NCI-H446 treated with DMSO at 0.1 percent for 48 hours (cell line): Measurements from ENCODE around the gene RIT2.
A peak's percentile ranks its signal among the peaks of the same experiment; 100 is the strongest.
"Not testable (repeated sequence)": the region's sequence is repeated elsewhere in the genome, so short reads cannot be mapped to it uniquely, and the experiment has no call there.

Experiments
- DNase-seq: peaks from one replicate; lab custom pipeline; 2025; lab: John Stamatoyannopoulos, UW

The RIT2 gene

DNA sequence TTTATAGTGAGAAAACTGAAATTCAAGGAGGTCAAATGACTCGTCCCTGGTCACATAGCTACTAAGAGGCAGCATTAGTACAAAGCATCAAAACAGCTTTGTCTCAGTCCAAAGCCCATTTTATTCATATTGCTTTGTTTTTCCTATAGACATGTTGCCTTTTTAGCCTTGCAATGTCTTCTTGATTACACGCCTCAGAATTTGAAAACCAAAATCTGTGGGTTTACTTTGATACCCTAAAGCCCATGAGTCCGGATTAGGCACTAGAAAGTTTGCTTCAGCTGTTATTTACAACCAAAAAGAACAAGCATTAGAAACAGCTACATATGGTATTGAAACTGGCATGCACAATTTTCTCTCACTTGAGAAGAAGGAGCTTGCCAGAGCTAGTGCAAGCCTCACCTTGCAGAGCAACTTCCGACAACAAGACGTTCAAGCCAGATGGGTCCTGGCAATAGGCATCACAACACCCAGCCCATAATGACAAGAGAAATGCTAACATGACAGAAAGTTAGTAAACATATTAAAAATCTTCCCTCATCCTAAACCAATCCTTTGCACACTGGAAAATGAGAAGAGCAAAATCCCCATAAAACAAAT is 276.8 kb downstream of the RIT2 start:
- DNase-seq: peak; percentile 17

DNA sequence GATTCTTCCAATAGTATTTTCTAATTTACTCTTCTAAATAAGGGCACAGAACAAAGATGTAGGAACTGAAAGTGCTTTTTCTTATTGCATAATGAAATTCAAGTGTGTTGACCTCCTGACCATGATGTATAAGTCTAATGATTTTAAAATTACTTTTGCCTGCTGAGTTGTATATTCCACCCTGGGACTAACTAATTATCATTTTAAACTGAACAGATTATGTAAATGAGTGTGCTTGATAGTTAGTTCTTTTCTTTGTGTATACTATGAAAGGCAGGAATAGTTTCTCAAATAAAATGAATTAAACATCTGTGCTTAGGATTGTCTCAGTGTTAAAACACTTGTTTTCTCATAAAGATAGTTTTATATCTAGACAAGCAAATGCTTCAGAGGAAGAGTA is 284.5 kb downstream of the RIT2 start:
- DNase-seq: no peak

DNA sequence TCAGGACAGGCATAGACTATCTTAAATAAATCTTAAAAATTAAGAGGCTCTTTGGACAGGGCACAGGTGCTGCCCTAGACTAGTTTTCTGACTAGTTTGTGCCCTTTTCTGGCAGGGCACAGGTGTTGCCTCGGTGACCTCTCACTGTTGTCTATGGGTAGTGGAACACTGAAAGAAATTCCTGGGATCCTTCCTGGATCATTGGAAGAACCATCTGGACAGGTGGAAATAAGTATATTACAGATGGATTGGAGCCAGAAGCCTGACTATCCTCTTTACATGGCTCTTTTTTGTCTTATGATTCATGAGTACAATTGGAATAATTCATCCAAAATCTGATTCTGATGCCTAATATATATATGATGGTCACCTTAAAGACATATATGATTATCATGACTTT is 286.6 kb downstream of the RIT2 start:
- DNase-seq: no peak

DNA sequence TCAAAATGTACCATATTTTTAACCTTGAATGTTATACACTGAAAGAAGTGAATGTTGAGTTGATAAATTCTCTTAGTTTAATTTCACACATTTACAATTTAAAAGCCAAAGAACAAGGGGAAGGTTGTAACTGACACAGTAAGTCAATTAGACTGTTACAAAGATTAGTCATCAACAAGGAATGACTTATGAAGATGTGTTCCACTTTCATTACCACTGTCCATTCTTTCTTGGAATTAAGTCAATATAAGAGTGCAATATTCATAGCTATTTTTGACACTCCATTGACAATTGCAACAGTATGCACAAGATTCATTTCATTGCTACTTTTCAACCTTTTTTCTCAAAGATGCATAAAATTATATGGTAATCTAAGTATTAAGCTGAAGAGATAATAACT is 291.3 kb downstream of the RIT2 start:
- no peak for DNase-seq

DNA sequence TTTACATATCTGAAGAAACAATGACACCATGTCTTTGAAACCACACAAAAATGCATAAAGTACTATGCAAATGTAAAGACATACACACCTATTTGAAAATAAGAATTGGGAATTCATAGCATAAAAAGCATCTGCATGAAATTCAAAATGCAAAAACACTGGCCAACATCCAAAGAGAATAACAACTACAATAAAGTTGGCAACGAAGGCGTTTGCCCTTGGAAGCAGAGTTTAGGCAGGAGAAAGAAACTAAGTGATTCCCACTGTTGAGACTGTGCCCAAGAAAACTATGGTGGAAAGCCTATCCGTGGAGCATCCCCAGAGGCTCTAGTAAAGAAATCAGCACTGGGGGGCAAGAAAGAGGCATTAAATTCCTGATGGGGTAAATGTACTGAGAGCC is 292.8 kb downstream of the RIT2 start:
- DNase-seq: peak; percentile 69

DNA sequence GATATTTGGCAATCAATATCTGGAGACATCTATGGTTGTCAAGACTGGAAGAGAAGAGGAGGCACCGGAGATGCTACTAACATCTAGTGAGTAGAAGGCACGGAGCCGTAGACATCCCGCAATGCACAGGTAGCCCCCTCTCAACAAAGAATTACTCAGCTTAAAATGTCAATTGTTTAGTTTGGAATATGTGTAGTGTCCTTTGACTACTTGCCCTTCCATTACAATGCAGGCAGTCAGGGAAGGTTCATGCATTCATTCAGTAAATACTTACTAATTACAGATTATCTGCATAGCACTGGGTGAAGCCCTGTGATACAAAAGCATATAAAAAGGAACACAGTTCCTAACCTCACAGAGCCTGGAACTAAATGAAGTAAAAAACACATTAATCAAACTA is 294.0 kb downstream of the RIT2 start:
- no peak for DNase-seq

DNA sequence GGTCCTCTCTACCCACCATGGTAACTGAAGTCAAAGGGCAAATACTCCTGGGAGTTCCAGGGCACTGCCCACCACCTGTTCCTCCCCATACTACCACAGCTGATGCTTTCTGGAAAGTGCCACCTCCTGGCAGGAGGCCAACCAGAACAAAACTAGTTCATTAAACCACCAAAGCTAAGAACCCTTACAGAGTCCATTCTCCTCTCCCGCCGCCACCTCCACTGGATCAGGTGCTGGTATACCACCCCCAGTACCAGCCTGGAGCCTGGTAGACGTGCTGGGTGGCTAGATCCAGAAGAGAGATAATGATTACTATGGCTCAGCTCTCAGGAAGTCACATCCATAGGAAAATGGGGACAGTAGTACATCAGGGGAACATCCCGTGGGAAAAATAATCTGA is 300.9 kb downstream of the RIT2 start:
- DNase-seq: no peak

DNA sequence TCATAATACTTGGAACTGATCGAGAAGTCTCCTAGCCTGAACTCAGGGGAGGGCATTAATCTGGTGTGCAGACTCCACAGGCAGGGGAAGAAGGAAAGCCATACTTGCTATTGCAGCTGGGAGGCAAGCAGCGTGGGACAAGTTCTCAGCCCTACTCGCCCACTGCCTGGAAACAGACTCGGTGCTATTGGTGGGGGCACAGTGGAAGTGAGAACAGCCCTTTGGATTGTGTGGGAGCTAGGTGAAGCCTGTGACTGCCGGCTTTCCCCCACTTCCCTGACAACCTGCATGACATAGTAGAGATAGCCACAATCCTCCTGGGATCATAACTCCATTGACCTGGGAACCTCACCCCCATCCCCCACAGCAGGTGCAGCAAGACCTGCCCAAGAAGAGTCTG is 301.3 kb downstream of the RIT2 start:
- no peak for DNase-seq

DNA sequence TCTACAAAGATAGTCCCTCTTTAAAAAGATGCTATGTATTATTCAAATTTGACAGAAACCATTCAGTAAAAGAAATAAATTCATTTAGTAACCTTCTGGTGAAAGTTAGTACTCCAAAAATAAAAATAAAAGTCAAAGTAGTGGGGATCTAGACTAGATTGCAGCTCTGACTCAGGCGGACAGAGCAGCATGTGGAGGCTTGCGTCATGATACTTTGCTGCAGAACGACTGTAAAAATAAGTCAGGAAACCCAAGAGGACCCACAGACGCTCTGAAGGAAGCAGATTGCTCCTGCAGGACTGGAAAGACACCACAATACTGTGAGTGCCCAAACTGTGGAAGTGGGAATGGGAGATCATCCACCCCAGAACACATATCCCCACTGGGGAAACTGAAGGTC is 301.9 kb downstream of the RIT2 start:
- DNase-seq: no peak

DNA sequence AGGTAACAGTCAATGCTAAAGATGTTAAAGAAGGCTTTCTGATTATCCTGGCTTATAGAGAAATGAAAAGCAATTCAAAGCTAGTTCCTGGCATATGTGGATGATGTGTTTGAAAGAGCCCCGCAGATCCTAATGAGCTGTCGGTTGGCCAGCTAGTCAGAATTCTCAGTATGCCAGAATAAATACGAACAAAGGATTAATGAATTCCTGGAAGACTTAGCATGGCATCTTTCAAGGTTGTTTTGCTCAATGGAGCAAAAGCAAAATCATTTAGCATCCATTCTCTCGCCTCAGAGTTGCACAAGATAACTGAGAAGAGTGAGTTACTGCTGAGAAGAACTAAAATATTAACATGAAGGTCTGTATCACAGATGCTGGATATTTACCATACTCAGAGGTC is 307.6 kb downstream of the RIT2 start:
- peak; percentile 93 for DNase-seq

DNA sequence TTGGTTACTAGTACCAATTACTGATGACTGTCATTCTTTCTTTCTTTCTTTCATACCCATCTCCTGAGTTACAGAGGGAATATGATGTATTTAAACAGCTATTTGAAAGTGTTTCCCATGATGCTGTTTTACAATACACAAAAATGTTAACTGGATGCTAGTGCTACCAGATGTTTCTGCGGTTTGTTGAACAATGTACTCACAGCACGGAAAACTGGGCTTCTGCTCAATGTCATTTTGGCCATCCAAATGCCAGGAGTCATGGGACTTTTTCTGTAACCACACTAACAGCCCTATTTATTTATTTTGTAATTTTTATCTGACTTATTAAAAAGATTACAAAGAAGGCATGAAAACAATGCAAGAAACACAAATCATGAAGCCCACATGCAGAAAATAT is 313.8 kb downstream of the RIT2 start:
- no peak for DNase-seq

DNA sequence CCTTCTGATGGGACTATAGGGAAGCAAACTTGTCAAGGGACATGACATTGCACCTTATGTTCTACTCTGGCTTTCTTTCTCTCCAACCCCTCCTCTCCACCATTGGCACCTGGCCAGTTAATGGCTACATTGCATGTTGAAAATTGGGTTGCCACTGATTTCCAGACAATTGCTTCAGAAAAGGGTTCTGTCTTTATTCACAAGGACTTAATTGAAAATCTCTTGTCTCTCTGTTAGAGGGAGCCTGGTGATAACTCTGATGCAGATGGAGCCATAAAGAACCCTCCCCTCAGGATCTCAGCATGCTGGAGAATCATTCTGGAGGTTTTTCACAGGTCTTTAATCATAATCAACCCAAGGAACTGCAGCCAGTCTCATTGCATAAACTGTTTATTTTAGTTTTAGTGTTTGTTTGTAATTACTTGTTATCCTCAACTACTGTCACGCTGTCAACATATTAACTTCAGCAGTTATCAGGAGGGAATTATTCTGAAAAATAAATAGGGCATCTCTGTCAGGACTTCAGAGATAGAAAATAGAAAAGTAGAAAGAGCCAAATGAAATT is 316.8 kb downstream of the RIT2 start:
- no peak for DNase-seq

DNA sequence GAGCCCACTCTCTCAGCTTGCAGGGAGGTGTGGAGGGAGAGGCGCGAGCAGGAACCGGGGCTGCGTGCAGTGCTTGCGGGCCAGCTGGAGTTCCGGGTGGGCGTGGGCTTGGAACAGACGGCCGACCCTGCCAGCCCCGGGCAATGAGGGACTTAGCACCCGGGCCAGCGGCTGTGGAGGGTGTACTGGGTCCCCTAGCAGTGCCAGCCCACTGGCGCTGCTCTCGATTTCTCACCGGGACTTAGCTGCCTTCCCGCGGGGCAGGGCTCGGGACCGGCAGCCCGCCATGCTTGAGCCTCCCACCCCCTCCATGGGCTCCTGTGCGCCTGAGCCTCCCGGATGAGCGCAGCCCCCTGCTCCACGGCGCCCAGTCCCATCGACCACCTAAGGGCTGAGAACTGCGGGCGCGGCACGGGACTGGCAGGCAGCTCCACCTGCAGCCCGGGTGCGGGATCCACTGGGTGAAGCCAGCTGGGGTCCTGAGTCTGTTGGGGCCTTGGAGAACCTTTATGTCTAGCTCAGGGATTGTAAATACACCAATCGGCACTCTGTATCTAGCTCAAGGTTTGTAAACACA is 320.2 kb downstream of the RIT2 start:
- DNase-seq: not testable (repeated sequence)

DNA sequence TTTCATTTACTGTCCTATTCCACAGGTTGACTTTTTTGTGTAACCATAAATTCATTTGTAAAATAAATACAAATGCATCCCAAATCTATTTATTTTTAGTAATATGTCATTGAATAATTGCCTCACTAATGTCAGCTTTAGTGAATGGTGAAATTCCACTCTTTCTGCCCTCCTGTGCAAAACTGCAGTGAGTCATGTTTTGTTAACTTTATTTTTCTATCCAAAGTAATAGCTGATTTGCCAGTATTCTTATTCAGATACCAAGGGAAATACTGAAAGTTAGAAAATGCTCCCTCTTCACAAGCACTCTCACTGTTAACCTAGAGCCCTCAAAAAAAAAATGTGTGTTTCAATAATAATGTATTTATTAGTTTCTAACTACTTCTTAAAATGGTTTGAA is 322.8 kb downstream of the RIT2 start:
- no peak for DNase-seq

DNA sequence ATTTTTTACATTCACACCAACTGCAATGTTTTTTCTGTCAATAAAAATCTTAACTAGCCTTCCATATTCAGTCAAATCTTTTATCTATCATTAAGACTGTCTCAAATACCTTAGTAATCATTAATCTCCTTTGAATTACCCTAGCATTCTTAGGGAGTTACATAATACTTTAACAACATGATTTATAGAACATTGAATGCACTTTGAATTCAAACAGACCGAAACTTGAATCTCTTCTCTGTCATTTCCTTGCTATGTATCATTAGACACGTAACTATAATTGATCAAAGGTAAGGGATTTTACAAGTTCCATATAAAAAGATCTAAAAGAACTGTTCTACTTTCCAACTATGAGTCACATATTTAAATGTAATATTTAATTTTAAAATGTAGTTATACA is 330.9 kb downstream of the RIT2 start:
- no peak for DNase-seq

DNA sequence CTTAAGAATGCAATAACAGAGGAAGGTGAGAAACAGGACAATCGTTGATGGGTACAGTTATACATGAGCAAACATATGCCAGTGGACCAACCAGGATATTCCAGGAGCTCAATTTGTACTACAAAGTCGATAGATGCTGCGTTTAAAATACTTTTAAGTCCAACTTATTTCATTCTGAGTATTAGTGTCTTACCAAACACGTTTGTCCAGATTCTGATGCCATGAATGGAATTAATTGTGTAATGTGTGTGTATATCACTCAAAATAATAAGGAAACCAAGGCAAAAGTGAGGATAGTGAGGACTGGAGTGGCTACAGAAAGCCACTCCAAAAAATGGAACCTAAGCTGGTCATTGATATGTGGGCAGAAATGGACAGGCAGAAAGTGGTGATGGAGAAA is 332.6 kb downstream of the RIT2 start:
- no peak for DNase-seq

DNA sequence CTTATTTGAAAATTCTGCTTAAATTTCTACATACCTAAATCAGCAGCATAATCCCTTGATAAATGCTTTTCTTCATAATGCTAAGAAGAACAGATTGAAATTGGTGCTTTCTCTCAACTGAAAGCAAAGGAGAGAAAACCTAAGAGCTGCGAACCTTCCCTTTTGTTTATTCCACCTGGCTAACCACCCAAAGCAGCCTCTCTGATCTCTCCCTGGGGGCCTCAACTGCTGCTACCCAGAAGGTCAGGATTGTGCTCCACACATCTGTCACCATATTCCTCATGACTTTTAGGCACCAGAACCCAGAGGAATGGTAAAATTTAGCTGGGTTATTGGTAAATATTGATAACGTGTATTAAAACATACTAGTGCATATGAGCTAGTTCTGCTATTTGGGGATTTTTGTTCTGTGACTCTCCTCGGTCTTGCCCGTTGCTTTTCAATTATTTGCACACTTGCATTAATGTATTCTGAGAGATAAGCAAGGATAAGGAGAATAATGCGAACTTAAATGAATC is 334.1 kb downstream of the RIT2 start:
- peak; percentile 9 for DNase-seq

DNA sequence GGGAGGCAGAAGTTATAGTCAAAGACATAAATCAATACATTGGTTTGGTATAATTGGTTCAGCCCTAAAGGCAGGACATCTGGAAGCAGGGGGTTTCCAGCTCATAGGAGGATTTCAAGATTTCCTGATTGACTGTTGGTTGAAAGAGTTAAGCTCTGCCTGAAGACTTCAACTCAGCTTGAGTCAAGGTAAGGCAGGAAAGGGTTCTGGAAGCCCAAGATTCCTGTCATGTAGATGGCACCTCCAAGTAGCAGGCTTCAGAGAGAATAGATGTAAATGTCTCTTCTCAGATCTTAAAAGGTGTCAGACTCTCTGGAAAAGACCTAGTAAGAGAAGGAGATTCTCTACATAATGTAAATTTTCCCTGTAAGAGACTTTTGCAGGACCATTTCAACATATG is 335.3 kb downstream of the RIT2 start:
- no peak for DNase-seq

DNA sequence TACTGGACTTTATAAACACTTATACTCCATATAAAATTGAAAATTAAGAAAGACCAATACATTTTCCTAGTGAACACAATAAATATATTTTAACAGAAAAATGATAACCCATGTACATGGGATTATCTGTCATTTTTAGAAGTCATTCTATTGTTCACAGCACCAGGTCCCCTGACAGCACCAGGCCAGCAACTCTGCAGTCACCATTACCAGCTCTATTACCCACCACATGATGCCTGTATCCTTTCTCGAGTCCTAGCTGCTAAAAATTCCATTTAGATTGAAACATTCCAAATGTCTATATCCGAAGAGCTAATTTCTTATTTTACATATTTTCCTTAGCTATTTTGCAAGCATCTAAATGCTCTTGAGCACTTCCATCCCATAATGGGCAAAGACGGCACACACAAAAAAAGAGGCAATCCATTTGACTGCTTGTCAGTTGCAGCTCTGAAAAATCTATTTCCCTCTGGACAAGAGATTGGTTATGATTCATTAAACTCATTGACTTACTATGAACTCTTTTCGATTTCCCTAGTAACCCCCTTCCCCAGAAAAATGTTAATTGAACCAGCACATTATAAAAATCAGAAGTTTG is 336.9 kb downstream of the RIT2 start:
- no peak for DNase-seq

DNA sequence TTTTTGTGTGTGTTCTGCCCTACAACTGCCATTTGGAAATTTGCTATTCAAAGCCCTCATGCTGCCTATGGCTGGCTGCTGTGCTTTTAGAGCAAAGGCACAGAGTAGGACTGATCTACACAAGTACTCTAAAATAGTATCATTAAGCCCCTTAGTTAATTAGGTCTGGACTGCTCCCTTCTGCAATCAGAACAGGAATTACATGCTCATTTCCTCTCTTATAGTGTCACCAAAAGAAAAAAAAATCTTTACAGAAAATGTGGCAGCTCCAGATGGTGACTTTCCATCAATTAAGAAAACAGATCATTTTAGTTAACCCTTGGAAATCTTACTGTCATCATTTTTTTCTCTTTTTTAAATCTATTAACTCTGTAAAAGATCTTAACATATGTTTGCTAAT is 337.5 kb downstream of the RIT2 start:
- no peak for DNase-seq

DNA sequence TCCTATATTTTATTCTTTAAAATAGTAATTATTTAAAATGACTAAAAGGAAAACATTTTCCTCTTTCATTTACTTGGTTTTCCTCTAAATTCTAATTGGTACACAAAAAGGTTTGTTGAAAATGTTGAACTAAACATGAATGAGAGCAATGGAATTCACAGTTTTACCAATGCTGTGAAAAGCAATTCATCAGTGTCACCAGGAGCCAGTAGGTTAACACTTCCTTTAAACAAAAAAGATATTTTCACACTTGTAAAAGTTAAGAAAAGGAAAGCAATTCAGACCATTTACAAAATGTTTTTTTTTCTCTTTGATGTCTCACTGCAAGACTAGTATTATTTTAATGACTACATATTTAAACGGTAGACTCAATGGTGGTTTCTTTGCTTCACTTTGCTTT is 341.6 kb downstream of the RIT2 start:
- DNase-seq: no peak

DNA sequence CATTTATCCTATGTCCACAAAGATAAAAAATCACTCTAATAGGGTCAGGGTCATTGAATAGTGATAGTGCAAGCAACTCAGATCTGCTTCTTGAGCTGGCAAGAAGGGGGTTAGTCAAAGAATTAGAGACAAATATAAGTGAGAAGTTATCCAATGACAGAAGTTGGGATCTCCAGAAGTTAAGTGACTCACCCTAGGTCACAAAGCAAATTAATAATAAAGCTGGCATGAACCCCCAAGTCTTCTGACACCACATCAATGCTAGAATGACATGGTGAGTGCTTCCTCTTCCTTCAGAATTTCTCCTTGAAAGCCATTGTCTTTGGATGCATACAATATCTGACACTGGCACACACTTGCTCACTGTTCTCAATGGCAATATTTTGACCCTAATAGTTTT is 343.5 kb downstream of the RIT2 start:
- DNase-seq: no peak

DNA sequence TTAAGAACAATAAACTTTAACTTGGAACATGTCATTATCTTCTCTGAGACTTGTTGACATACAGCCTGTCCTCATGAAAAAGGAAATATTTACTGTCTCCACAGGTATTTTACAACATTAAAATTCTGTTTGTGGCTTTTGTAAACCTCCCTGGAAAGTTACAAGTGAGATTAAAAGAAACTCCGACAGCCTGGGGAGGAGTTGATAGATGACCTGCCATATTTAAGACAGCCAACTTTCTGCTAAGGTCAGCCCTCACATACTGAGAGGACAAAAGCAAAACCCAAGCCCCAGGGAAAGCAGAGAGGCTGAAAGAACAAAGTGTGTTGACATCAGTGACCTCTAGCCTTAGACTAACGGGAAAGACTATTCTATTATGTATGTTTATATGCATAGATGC is 350.2 kb downstream of the RIT2 start:
- no peak for DNase-seq

DNA sequence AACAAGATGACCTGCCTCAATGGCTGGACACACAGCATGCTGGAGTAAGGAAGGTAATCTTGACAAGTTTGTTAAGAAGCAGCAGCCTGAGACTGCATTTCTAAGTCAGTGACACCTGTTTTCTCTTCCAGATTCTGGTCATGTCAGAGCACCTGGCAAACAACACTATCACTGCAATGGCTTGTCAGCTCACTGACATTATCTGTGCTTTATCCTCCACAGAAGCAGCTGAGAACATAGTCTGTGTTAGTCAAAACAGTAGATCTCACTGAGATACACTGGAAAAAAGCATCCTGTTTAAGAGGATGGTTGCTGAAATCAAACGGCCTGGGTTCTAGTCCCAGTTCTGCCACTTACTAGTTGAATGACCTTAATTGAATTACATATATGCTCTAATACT is 355.2 kb downstream of the RIT2 start:
- no peak for DNase-seq
